ENCODE measurements around the gene SAMSN1. TPM values are rescaled to one million over a fixed set of nuclear protein-coding genes. Genes with fewer than 3 reads are reported as not detected.
A peak's percentile ranks its signal among the peaks of the same experiment; 100 is the strongest.
"Not testable (repeated sequence)": the region's sequence is repeated elsewhere in the genome, so short reads cannot be mapped to it uniquely, and the experiment has no call there.

SAMSN1 gene
- total and polyA plus RNA-seq, 12 donors = 1.4 to 15.3 (median 7.1) TPM

DNA sequence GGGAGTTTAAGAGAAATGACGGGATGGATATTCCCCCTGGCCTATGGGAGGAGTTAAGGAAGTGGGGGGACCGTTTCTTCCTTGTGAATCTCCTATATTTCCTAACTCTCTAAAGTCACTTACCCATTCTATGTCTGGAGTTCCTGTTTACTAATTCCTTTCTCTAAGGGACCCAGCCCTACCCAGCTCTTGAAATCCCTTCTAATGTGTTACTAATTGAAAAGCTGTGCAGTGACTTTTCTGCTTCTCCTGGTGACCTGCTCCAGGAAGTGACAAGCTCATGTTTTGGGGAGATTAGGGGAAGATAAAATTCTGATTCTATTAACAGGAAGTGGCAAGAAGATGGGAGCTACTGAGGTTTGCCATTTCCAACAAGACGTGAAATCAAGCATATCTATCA is 4.0 kb upstream of the SAMSN1 start:
- DNase-seq = no peak
- Histone ChIP-seq H3K4me3 (no peak overlapping the region), H3K27me3 (no peaks in the 10 kb centered on the region), H3K9me3 (replicated peaks in 1 of 3) (no peaks in the 10 kb centered on the region), H3K27ac (no peak overlapping the region), H3K36me3 (replicated peaks in 1 of 2) (no peaks in the 10 kb centered on the region), H3K4me1 (replicated peaks in 1 of 2) (no peaks in the 10 kb centered on the region)
- 47 to 63% (median 59%) methylated on average over 3 of the region's 3 CpGs for WGBS, 4 donors
- intact Hi-C loops (cut with DNase I) = no loop called here
- no peak for TF ChIP-seq POLR2A (IDR thresholded peaks at IDR 0.05)
- TF ChIP-seq, protein P1, sequence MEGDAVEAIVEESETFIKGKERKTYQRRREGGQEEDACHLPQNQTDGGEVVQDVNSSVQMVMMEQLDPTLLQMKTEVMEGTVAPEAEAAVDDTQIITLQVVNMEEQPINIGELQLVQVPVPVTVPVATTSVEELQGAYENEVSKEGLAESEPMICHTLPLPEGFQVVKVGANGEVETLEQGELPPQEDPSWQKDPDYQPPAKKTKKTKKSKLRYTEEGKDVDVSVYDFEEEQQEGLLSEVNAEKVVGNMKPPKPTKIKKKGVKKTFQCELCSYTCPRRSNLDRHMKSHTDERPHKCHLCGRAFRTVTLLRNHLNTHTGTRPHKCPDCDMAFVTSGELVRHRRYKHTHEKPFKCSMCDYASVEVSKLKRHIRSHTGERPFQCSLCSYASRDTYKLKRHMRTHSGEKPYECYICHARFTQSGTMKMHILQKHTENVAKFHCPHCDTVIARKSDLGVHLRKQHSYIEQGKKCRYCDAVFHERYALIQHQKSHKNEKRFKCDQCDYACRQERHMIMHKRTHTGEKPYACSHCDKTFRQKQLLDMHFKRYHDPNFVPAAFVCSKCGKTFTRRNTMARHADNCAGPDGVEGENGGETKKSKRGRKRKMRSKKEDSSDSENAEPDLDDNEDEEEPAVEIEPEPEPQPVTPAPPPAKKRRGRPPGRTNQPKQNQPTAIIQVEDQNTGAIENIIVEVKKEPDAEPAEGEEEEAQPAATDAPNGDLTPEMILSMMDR (IDR thresholded peaks at IDR 0.05) = no peak

GRCh38 chr21:14548779-14549178 is 2.7 kb upstream of the SAMSN1 start:
- intact Hi-C loops (cut with DNase I) = no loop called here
- DNase-seq = no peak
- Histone ChIP-seq H3K27ac (peak overlapping the region in 1 of 5 donors; percentile 54), H3K27me3 (no peaks in the 10 kb centered on the region), H3K4me3 (no peak overlapping the region), H3K4me1 (replicated peaks in 1 of 2) (no peaks in the 10 kb centered on the region), H3K36me3 (replicated peaks in 1 of 2) (no peaks in the 10 kb centered on the region), H3K9me3 (replicated peaks in 1 of 3) (no peaks in the 10 kb centered on the region)
- 49 to 71% (median 56%) methylated on average over 2 of the region's 2 CpGs for WGBS, 4 donors
- TF ChIP-seq POLR2A (IDR thresholded peaks at IDR 0.05) = no peak
- TF ChIP-seq, protein P1 (IDR thresholded peaks at IDR 0.05) = no peak

DNA sequence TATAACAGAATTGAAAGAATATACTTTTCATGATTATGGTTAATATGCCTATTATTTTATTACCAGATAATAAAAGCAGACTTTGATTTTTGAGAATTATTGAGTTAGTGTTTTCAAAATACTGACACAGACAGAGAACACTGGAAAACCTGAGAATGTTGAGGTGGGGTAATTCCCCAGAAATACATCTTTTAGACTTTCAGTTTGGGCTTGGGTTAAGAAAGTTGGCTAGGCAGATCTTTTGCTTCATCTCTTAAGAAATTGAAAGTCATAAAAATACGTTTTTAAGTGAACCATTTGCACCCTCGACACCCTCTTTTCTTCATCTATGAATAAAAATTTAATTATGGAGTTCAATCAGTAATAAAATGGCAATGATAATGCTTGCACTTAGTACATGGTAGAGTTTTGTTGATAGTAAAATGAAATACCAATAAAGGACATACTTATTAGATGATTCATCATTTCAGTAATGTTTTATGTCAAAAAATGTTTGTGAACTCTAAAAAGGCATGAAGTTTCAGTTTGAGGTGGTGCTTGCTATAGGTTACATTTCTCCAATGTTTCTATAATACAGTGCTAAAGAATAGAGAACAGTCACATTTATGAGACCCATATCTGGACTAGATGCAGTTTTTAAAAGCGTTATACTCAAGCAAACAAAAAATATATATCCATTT is 1.9 kb upstream of the SAMSN1 start:
- TF ChIP-seq, protein P1 (IDR thresholded peaks at IDR 0.05) = no peak
- no peak for TF ChIP-seq POLR2A (IDR thresholded peaks at IDR 0.05)
- Histone ChIP-seq H3K36me3 (replicated peaks in 1 of 2) (no peaks in the 10 kb centered on the region), H3K9me3 (replicated peaks in 1 of 3) (no peaks in the 10 kb centered on the region), H3K4me3 (no peak overlapping the region), H3K27me3 (no peaks in the 10 kb centered on the region), H3K27ac (no peak overlapping the region), H3K4me1 (replicated peaks in 1 of 2) (no peaks in the 10 kb centered on the region)
- WGBS, 4 donors = 60 to 66% (median 64%) methylated on average over 3 of the region's 3 CpGs
- DNase-seq = no peak
- intact Hi-C loops (cut with DNase I) = no loop called here

DNA sequence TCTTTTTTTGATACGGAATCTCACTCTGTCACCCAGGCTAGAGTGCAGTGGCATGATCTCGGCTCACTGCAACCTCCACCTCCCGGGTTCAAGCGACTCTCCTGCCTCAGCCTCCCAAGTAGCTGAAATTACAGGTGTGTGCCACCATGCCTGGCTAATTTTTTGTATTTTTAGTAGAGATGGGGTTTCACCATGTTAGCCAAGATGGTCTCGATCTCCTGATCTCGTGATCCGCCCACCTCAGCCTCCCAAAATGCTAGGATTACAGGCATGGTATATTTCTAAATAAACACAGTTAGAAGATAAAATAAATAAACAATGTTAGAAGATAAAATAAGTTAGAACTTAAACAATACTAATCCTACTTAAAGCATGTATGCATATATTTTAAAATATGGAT is 604 bp upstream of the SAMSN1 start:
- H3K36me3 ChIP-seq (replicated peaks in 1 of 2); H3K4me3 ChIP-seq; H3K27ac ChIP-seq; H3K27me3 ChIP-seq; H3K4me1 ChIP-seq (replicated peaks in 1 of 2); DNase-seq; intact Hi-C loops (cut with DNase I); H3K9me3 ChIP-seq (replicated peaks in 1 of 3): not testable (repeated sequence)
- 89 to 93% (median 90%) methylated on average over 7 of the region's 7 CpGs for WGBS, 4 donors

DNA sequence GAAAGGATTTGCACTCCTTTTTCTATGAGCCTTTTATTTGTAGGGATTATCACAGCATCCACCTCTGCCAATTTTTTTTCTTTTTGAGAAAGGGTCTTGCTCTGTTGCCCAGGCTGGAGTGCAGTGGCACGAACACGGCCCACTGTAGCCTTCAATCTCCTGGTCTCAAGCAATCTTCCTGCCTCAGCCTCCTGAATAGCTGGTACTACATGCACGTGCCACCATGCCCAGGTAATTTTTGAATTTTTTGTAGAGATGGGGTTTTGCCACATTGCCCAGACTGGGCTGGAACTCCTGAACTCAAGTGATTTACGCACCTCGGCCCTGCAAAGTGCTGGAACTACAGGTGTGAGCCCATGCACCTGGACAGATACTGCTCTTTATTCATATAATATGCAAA is 2.1 kb downstream of the SAMSN1 start:
- intact Hi-C loops (cut with DNase I) = no loop called here
- H3K4me3 ChIP-seq = peak overlapping the region in 1 of 4 donors; percentile 47
- H3K36me3 ChIP-seq (replicated peaks in 1 of 2) = no peaks in the 10 kb centered on the region
- DNase-seq = no peak
- H3K9me3 ChIP-seq (replicated peaks in 1 of 3) = no peaks in the 10 kb centered on the region
- TF ChIP-seq POLR2A (IDR thresholded peaks at IDR 0.05) = no peak
- TF ChIP-seq, protein P1 (IDR thresholded peaks at IDR 0.05) = no peak
- H3K27ac ChIP-seq = no peak overlapping the region
- 77 to 83% (median 79%) methylated on average over 5 of the region's 5 CpGs for WGBS, 4 donors
- H3K27me3 ChIP-seq = no peaks in the 10 kb centered on the region
- H3K4me1 ChIP-seq (replicated peaks in 1 of 2) = no peaks in the 10 kb centered on the region

All from adrenal gland (tissue), 12 donors.